Fibroblast of pulmonary artery (primary cell): ENCODE results near the gene MOGAT1.
A peak's percentile ranks its signal among the peaks of the same experiment; 100 is the strongest.
"Not testable (repeated sequence)": the region's sequence is repeated elsewhere in the genome, so short reads cannot be mapped to it uniquely, and the experiment has no call there.

Experiments
- DNase-seq: peaks from one replicate; pipeline ENCODE4 v3.0.0-alpha.2; 2010; ENCODE audit warnings: low read depth
- H3K4me3 ChIP-seq: replicated peaks from 2 replicates; pipeline ENCODE4 v1.5.1; 2011; ENCODE audit warnings: low read depth, mild to moderate bottlenecking, control low read depth, low read length, moderate library complexity
- TF ChIP-seq, protein P1 (sequence below): IDR thresholded peaks from 2 replicates; pipeline ENCODE4 v1.5.1; 2011; ENCODE audit warnings: mild to moderate bottlenecking, control low read depth, low read length, inconsistent platforms; ENCODE audit errors: missing control alignments

MOGAT1 gene

DNA sequence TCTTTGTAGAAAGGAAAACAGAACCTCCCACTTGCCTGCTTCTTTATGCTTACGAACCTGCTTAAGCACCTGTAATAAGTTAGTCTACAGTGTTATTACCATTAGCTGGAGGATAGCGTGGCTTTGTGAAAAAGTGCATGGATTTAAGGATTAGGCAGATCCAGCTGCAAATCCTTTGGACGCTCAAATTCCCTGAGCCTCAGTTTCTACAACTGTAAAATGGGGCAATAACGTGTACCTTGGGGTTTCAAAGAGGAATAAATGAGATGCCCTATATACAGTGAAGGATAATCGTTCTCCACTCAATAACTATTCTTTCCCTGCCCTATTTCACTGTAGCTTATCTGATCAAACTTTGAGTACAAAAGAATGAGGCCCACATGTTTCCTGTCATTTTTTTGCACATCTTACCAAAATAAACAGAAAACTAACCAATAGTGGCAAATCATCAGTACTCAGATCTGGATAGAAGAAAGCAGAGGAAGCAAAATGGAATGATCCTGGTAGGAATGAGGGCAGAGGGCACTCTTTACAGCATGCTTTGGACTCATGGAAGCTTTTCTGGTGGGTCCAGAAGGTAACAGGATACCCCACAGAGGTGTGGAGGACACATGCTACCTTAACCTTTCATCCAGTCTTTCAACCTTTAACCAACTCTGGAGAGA lies 14.8 kb downstream of the MOGAT1 start:
- TF ChIP-seq, protein P1, sequence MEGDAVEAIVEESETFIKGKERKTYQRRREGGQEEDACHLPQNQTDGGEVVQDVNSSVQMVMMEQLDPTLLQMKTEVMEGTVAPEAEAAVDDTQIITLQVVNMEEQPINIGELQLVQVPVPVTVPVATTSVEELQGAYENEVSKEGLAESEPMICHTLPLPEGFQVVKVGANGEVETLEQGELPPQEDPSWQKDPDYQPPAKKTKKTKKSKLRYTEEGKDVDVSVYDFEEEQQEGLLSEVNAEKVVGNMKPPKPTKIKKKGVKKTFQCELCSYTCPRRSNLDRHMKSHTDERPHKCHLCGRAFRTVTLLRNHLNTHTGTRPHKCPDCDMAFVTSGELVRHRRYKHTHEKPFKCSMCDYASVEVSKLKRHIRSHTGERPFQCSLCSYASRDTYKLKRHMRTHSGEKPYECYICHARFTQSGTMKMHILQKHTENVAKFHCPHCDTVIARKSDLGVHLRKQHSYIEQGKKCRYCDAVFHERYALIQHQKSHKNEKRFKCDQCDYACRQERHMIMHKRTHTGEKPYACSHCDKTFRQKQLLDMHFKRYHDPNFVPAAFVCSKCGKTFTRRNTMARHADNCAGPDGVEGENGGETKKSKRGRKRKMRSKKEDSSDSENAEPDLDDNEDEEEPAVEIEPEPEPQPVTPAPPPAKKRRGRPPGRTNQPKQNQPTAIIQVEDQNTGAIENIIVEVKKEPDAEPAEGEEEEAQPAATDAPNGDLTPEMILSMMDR: no peak
- DNase-seq: no peak
- H3K4me3 ChIP-seq: no peak overlapping the region

DNA sequence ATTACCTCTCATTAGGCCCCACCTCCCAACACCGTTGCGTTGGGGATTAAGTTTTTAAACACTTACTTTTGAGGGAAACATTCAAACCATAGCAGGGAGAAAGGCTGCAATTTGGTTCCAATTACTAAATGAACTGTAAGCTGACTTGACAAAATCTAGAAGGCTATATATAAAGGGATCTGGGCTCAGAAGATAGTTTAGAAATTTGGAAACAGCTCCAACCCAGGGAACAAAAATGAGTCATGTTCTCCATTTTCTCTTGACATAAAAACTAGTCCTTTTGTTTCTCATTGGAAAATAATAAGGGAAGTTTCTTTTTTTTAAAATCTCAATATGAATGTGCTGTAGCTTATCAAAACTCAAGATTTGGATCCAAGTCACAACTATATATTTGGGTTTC lies 17.5 kb downstream of the MOGAT1 start:
- no peak overlapping the region for H3K4me3 ChIP-seq
- peak; percentile 42 for DNase-seq
- TF ChIP-seq, protein P1: no peak

- no peak for DNase-seq
- H3K4me3 ChIP-seq: no peak overlapping the region
- TF ChIP-seq, protein P1: no peak
Observed at GRCh38 chr2:222689322-222689721, 17.9 kb downstream of the MOGAT1 start.

DNA sequence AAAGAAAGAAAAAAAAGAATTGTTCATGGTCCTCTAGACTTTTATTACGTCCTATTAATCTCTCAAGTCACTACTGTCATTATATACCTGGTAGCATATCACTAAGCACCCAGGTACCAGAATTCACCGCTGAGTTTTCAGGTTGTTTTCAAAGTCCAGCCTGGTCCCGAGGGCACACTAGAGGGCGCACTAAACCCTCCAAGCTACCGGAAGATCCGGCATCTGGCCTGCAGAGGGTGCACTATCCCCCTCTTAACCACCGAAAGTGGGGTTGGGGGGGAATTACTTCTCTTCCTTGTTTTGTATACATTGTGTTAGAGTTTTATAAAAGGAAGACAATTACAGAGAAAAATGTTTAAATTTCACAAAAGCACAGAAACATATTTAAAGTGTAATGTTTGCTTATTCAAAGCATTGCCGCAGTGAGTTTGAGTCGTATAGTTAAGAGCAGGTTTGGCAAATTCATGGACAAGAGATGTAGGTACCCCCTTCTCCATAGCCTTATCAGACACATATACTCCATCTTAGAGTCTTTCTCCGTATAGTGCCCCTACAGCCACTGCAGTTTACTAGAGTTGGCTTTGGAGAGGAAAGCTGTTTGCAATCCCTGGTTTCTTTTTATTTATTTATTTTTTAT lies 19.2 kb downstream of the MOGAT1 start:
- peak; percentile 84 for DNase-seq
- no peak overlapping the region for H3K4me3 ChIP-seq

GRCh38 chr2:222693413-222693812 lies 22.0 kb downstream of the MOGAT1 start:
- not testable (repeated sequence) for DNase-seq, H3K4me3 ChIP-seq

More for the DNA sequence above, 19.2 kb downstream of the MOGAT1 start:
- TF ChIP-seq, protein P1: peak; percentile 100

DNA sequence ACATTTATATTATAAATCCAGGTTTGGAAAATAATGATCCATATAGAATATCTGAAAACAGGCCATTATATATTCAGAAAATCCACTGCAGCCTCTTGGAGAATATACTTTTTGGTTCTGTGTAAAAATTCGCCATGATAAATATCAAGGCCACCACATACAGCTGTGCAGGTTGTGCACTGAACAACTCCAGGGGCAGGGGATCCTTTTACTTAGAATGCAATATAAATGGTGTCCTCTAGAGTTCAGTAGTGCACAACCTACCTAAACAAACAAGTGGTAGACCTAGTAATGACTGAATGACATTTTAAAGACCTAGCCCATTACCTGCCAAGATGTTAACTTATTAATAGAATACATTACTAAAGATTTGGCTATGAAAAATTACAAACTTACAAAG lies 22.4 kb downstream of the MOGAT1 start:
- H3K4me3 ChIP-seq: no peak overlapping the region
- peak; percentile 53 for DNase-seq
- TF ChIP-seq, protein P1: peak; percentile 30

DNA sequence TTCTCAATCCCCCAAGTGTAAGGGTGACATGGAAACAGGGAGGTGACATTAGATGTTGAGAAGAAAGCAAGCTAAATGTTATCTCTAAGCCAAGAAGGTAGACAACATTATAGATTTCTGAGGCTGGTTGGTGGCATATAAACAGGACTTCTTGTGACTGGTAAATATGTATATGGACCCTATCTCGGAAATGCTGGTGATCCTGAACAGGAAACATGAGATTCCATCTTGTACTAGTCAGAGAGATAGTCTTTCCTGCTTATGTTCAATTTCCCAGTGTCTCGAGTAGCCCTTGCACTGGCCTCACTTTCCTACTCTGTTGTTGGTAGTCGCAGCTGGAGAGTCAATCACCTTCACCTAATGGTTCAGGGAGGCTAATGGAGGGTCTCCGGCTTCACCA lies 26.8 kb downstream of the MOGAT1 start:
- TF ChIP-seq, protein P1: no peak

More for the DNA sequence above, 26.8 kb downstream of the MOGAT1 start:
- H3K4me3 ChIP-seq: no peak overlapping the region
- DNase-seq: peak; percentile 42
